GM21447 (cell line): Measurements from ENCODE around the gene S1PR4.

Experiments
- ATAC-seq: cut with Tn5 transposase; IDR thresholded peaks from one replicate; pipeline ENCODE4 v1.9.1; 2021; ENCODE audit not compliant: unreplicated experiment

Gene S1PR4, protein sequence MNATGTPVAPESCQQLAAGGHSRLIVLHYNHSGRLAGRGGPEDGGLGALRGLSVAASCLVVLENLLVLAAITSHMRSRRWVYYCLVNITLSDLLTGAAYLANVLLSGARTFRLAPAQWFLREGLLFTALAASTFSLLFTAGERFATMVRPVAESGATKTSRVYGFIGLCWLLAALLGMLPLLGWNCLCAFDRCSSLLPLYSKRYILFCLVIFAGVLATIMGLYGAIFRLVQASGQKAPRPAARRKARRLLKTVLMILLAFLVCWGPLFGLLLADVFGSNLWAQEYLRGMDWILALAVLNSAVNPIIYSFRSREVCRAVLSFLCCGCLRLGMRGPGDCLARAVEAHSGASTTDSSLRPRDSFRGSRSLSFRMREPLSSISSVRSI

DNA sequence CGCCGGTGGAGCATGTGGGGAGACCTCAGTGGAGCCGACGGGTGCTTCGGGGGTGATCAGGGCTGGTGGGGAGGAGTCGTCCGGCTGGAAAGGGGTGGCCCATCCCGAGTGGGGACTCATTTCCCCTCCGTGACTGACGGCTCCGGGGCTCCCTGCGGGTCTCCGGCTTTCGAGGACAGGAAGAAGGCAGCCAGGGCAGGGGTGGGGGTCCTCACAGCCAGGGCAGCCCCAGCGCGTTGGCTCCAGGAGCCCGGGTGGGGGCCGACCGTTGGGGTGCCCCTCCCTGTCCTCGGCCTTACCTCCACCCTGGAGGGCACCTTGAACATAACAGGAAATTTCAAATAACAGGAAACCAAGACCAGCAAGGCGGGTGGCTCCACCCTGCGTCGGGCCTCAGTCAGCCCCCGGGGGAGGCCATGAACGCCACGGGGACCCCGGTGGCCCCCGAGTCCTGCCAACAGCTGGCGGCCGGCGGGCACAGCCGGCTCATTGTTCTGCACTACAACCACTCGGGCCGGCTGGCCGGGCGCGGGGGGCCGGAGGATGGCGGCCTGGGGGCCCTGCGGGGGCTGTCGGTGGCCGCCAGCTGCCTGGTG is at the start of gene S1PR4:
TSS of gene S1PR4 (plus strand) at position 393 of the 596 bp plus-strand sequence. CDS start at position 417, 24 bp downstream.
- ATAC-seq = no peak

GRCh38 chr19:3129112-3129511 is 49.5 kb upstream of the S1PR4 start:
- ATAC-seq = no peak

DNA sequence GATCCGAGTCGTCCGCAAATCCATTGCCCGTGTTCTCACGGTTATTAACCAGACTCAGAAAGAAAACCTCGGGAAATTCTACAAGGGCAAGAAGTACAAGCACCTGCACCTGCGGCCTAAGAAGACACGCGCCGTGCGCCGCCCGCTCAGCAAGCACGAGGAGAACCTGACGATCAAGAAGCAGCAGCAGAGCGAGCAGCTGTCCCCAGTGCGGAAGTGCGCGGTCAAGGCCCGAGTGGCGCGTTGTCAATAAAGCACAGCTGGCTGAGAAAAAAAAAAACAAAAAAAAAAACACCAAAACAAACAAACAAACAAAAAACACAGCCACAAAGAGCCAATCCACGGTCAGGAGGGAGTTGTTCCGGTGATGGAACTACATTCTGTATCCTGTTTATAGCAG is 47.4 kb upstream of the S1PR4 start:
- ATAC-seq = no peak

GRCh38 chr19:3132971-3133792 is 45.4 kb upstream of the S1PR4 start:
- no peak for ATAC-seq

- no peak for ATAC-seq
Measured at GRCh38 chr19:3133793-3134116, 44.8 kb upstream of the S1PR4 start.

- ATAC-seq = no peak
Measured at GRCh38 chr19:3135961-3136683, 42.4 kb upstream of the S1PR4 start, which contains the start of gene GNA15. GNA15 (plus strand) TSS chr19:3136033; CDS start chr19:3136451, 418 bp downstream.

GRCh38 chr19:3136684-3137055 is 41.9 kb upstream of the S1PR4 start:
- no peak for ATAC-seq

- no peak for ATAC-seq
Measured at GRCh38 chr19:3137119-3137518, 41.5 kb upstream of the S1PR4 start.

DNA sequence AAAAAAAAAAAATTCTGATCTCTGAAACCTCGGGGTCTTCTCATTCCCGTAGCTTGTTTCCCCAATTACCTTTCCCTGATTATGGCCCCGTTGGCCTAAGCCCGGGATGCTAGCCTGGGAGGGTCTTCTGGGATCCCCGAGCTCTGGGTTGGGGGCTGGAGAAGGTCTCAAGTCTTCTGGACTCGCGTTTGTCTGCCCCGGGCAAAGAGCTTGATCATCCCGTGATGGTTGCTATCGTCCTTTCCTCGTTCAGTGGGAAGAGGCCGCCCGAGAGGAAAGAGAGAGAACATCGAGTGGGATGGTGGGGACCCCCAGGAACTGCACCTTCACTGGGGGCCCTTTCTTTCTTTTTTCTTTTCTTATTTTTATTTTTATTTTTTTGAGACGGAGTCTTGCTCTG is 40.3 kb upstream of the S1PR4 start:
- ATAC-seq = no peak

- no peak for ATAC-seq
Measured at GRCh38 chr19:3140667-3141038, 37.9 kb upstream of the S1PR4 start.

- no peak for ATAC-seq
Measured at GRCh38 chr19:3142292-3142670, 36.3 kb upstream of the S1PR4 start.

- ATAC-seq = no peak
Measured at GRCh38 chr19:3142781-3143337, 35.7 kb upstream of the S1PR4 start.

DNA sequence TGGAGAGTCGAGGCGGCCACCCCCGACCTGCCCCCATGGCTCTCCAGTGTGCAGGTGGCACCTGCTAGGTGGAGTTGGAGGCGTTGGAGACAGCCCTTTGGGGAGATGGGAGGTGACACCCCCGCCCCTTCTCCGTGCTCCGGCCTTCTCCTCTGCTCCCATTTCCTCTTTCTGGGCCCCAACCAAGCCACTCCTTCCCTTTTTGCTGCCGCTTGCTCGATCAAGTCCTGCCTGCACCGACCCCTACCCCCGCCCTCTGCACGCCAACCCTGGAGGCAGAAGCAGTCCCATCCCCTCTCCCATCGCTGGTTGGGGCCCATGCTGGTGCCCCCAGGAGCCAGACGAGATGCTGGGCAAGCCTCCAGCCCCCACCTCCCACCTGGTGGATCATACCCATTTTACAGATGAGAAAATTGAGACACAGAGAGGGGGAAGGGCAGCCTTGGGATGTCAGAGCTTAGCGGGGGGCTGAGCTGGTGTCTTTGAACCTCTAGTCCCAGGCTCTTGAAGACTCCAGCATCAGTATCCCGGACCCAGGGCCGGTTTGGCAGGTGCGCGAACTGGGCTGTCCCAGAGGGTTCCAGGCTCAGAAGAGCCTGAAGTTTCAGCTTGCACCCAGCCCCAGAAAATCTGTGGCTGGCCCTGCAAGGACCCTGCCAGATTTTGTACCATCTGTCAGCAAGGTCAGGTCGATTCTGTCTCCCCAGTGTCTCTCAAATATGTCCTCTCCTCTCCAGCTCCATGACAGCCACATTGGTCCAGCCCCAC is 32.5 kb upstream of the S1PR4 start:
- ATAC-seq = no peak

GRCh38 chr19:3146677-3147100 is 31.9 kb upstream of the S1PR4 start:
- ATAC-seq = no peak

DNA sequence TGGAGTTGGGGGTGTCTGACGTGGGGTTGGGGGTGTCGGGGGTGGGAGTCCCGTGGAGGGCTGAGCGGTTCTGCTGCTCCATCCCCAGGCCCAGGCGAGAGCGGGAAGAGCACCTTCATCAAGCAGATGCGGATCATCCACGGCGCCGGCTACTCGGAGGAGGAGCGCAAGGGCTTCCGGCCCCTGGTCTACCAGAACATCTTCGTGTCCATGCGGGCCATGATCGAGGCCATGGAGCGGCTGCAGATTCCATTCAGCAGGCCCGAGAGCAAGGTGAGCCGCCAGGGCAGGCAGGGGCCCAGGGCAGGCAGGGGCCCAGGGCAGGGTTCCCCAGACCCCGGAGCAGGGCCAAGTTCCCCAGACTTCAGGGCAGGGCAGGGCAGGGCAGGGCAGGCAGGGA is 30.1 kb upstream of the S1PR4 start:
- no peak for ATAC-seq

DNA sequence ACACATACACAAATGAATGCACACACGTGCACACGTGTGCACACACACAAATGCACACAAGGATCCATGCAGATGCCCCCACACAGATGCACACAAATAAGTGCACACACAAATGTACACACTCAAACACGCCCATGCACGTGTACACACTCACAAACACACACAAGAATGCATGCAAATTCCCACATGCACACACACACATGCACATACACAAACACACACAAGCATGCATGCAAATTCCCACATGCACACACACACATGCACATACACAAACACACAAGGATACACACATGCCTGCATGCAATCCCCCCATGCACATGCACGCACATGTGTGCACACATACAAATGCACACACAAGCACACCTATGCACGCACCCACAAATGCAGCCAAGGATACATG is 29.5 kb upstream of the S1PR4 start:
- no peak for ATAC-seq

- no peak for ATAC-seq
Measured at GRCh38 chr19:3149526-3150505, 28.8 kb upstream of the S1PR4 start.

- ATAC-seq = no peak
Measured at GRCh38 chr19:3150739-3151329, 27.7 kb upstream of the S1PR4 start.
